ENCODE results near the gene BTAF1. TPM values are rescaled to one million over a fixed set of nuclear protein-coding genes. Genes with fewer than 3 reads are reported as not detected.

The BTAF1 gene
- total RNA-seq, 1 donor from 2014 or later, result 34.6 TPM

DNA sequence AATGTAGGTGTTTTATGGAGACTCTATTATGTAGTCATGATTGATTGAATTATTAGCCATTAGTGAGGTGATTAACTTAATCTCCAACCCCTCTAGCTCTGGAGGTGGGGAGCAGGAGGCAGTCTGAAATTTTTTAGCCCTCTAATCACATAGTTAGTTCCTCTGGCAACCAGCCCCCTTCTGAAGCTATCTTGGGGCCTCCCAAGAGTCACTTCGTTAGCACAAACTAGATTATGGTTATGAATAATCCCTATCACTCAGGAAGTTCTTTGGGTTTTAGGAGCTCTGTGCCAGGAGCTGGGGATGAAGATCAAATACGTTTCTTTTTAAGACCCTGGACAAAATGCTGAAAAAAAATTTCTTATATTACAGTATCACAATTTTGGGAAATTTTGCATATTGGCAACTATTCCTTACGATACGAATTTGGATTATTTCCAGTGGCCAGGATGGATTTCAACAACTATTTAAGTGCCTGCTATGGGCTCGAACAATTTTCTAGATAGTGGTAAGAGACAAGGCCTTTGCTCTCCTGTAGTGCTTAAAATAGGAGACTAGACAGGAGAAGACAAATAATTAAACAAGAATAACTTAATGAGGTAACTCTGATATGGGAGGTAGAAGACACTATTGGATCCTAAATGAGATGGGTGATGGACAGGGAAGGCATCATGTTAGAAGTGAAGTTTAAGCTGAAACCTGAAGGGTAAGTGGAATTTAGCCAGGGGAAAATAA is 52.9 kb downstream of the BTAF1 start:
- H3K36me3 Mint-ChIP-seq (ENCODE audit: unreplicated experiment), result peaks cover 52% of the 10 kb centered on the region
- TF ChIP-seq, protein P1, sequence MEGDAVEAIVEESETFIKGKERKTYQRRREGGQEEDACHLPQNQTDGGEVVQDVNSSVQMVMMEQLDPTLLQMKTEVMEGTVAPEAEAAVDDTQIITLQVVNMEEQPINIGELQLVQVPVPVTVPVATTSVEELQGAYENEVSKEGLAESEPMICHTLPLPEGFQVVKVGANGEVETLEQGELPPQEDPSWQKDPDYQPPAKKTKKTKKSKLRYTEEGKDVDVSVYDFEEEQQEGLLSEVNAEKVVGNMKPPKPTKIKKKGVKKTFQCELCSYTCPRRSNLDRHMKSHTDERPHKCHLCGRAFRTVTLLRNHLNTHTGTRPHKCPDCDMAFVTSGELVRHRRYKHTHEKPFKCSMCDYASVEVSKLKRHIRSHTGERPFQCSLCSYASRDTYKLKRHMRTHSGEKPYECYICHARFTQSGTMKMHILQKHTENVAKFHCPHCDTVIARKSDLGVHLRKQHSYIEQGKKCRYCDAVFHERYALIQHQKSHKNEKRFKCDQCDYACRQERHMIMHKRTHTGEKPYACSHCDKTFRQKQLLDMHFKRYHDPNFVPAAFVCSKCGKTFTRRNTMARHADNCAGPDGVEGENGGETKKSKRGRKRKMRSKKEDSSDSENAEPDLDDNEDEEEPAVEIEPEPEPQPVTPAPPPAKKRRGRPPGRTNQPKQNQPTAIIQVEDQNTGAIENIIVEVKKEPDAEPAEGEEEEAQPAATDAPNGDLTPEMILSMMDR (IDR thresholded peaks at IDR 0.05), result no peak
- no peaks in the 10 kb centered on the region for H3K9me3 Mint-ChIP-seq (ENCODE audit: unreplicated experiment)
- H3K27me3 Mint-ChIP-seq (ENCODE audit: unreplicated experiment), result no peaks in the 10 kb centered on the region
- peak overlapping the region; percentile 5 for H3K27ac Mint-ChIP-seq (ENCODE audit: unreplicated experiment)
- H3K4me3 Mint-ChIP-seq (ENCODE audit: unreplicated experiment), result no peak overlapping the region
- no peak for DNase-seq (ENCODE audit: extremely low spot score, unreplicated experiment)
- peaks cover 3% of the 10 kb centered on the region for H3K4me1 Mint-ChIP-seq (ENCODE audit: unreplicated experiment)

DNA sequence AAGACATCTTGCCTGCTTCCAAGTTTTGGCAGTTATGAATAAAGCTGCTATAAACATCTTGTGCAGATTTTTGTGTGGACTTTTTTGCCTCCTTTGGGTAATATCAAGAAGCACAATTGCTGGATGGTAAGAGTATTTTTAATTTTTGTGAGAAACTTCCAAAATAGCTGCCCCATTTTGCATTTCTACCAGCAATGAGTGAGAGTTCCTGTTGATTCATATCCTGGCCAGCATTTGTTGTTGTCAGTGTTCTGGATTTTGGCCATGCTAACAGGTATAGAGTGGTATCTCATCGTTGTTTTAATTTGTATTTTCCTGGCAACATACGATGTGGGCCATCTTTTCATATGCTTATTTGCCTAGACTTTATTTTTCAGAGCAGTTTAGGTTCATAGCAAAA is 53.9 kb downstream of the BTAF1 start:
- TF ChIP-seq, protein P1 (IDR thresholded peaks at IDR 0.05), result no peak

DNA sequence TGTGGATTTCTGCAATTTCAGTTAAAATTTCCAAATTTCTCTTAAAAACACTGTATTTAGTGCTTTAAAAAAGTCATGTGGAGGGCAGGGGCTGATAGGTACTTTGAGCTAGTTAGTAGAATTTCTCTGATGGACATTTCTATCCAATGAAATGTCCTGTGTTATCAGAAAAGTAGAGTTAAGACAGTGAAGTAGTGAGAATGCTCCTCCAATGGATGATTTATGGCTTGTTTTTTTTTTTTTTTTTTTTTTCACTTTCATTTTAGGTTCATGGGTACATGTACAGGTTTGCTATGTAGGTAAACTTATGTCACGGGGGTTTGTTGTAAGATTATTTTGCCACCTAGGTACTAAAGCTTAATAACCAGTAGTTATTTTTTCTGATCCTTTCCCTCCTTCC is 55.0 kb downstream of the BTAF1 start:
- Mint-ChIP-seq H3K4me3 (ENCODE audit: unreplicated experiment) (no peak overlapping the region), H3K4me1 (ENCODE audit: unreplicated experiment) (peaks cover 3% of the 10 kb centered on the region), H3K27ac (ENCODE audit: unreplicated experiment) (no peak overlapping the region), H3K27me3 (ENCODE audit: unreplicated experiment) (no peaks in the 10 kb centered on the region), H3K9me3 (ENCODE audit: unreplicated experiment) (no peaks in the 10 kb centered on the region), H3K36me3 (ENCODE audit: unreplicated experiment) (peaks cover 56% of the 10 kb centered on the region)
- TF ChIP-seq, protein P1 (IDR thresholded peaks at IDR 0.05), result no peak
- no peak for DNase-seq (ENCODE audit: extremely low spot score, unreplicated experiment)

More for the DNA sequence above, 53.9 kb downstream of the BTAF1 start:
- H3K36me3 Mint-ChIP-seq (ENCODE audit: unreplicated experiment), result peaks cover 51% of the 10 kb centered on the region
- H3K27ac Mint-ChIP-seq (ENCODE audit: unreplicated experiment), result no peak overlapping the region
- no peaks in the 10 kb centered on the region for H3K9me3 Mint-ChIP-seq (ENCODE audit: unreplicated experiment)
- DNase-seq (ENCODE audit: extremely low spot score, unreplicated experiment), result no peak
- no peak overlapping the region for H3K4me3 Mint-ChIP-seq (ENCODE audit: unreplicated experiment)
- H3K4me1 Mint-ChIP-seq (ENCODE audit: unreplicated experiment), result peaks cover 3% of the 10 kb centered on the region
- H3K27me3 Mint-ChIP-seq (ENCODE audit: unreplicated experiment), result no peaks in the 10 kb centered on the region

DNA sequence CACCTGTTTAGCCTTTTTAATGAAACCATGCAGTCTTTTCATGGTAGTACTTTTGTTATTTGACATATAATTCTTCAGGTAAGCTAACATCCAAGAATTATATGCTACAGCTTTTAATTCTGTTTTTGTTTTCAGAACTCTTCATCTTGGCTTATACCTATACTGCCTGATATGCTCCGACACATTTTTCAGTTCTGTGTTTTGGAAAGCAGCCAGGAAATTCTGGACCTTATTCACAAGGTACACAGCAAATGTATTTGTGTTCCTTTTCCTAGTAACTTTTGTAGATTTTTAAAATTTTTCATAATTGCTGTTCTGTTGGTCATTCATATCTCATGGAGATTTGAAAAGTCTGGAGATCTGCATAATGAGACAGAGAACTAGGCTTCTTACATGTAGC is 56.7 kb downstream of the BTAF1 start:
- TF ChIP-seq, protein P1 (IDR thresholded peaks at IDR 0.05), result no peak
- H3K36me3 Mint-ChIP-seq (ENCODE audit: unreplicated experiment), result peaks cover 54% of the 10 kb centered on the region
- no peak for DNase-seq (ENCODE audit: extremely low spot score, unreplicated experiment)
- no peaks in the 10 kb centered on the region for H3K9me3 Mint-ChIP-seq (ENCODE audit: unreplicated experiment)
- H3K27ac Mint-ChIP-seq (ENCODE audit: unreplicated experiment), result no peak overlapping the region
- no peak overlapping the region for H3K4me3 Mint-ChIP-seq (ENCODE audit: unreplicated experiment)
- H3K4me1 Mint-ChIP-seq (ENCODE audit: unreplicated experiment), result no peaks in the 10 kb centered on the region
- H3K27me3 Mint-ChIP-seq (ENCODE audit: unreplicated experiment), result no peaks in the 10 kb centered on the region

DNA sequence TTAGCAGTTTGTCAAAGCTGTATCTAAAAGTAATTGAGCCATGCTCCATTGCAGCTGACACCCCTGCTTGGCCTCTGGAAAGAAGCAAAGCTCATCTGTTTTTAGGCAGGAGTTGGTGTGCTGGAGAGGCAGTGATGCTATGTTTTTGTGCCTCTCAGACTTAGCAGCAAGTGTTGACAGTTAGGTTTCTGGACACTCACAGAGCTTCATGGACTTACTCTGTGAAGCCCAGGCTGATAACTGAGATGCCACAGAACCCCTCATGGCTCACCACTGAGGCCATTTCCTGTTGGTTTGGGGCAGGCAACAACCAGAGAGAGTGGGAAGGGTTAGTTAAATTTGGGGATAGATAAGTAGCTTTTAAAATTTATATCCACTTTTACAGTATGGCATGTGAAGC is 59.8 kb downstream of the BTAF1 start:
- Mint-ChIP-seq H3K27ac (ENCODE audit: unreplicated experiment) (no peak overlapping the region), H3K27me3 (ENCODE audit: unreplicated experiment) (no peaks in the 10 kb centered on the region), H3K4me1 (ENCODE audit: unreplicated experiment) (no peaks in the 10 kb centered on the region), H3K36me3 (ENCODE audit: unreplicated experiment) (peaks cover 51% of the 10 kb centered on the region), H3K4me3 (ENCODE audit: unreplicated experiment) (no peak overlapping the region), H3K9me3 (ENCODE audit: unreplicated experiment) (no peaks in the 10 kb centered on the region)
- no peak for DNase-seq (ENCODE audit: extremely low spot score, unreplicated experiment)
- TF ChIP-seq, protein P1 (IDR thresholded peaks at IDR 0.05), result no peak
